ENCODE data around the gene TAF1L.

DNA sequence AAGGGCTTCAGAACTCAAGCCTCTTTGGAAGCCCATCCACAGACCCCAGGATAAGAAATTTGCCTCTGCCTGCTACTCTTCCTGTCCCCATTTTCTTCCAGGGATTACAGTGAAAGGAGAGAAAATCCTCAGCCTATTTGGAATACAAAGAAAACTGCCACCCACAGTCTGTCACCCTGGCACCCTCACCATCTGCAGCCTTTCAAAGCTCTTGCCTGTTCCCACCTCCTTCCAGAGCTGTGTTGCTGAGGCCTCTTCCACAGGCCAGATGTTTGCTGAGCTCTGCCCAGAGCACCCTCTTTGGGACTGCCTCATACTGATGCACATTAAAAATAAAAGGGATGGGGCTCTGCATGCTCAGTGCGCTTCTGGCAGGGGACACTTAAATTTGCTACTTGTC lies 35.9 kb upstream of the TAF1L start:
- TF ChIP-seq FOXM1 (IDR thresholded peaks at IDR 0.05; ENCODE audit: borderline replicate concordance) (no peak), TARDBP (IDR thresholded peaks at IDR 0.05) (no peak), FOXA1 (IDR thresholded peaks at IDR 0.05) (no peak), FOXK2 (IDR thresholded peaks at IDR 0.05) (no peak), NFRKB (IDR thresholded peaks at IDR 0.05) (no peak), BHLHE40 (IDR thresholded peaks at IDR 0.05; ENCODE audit: borderline replicate concordance) (no peak), SP1 (IDR thresholded peaks at IDR 0.05) (no peak), CTBP1 (IDR thresholded peaks at IDR 0.05; ENCODE audit: borderline replicate concordance) (no peak), ELF4 (IDR thresholded peaks at IDR 0.05) (no peak), ZNF384 (IDR thresholded peaks at IDR 0.05) (no peak)

Data from HEK293T (cell line).